ENCODE measurements around the gene TAF15.

The TAF15 gene

GRCh38 chr17:35875072-35875799, 66.0 kb downstream of the TAF15 start:
- no peak for DNase-seq

GRCh38 chr17:35875800-35876139, 66.5 kb downstream of the TAF15 start:
- DNase-seq = no peak

- DNase-seq = no peak
Observed at GRCh38 chr17:35876534-35876933, 67.2 kb downstream of the TAF15 start.

- no peak for DNase-seq
Observed at GRCh38 chr17:35877345-35878029, 68.2 kb downstream of the TAF15 start.

- DNase-seq = no peak
Observed at GRCh38 chr17:35878361-35878760, 69.1 kb downstream of the TAF15 start.

- DNase-seq = no peak
Observed at GRCh38 chr17:35879773-35880654, 70.7 kb downstream of the TAF15 start, which contains the start of gene CCL5. TSS of gene CCL5 (minus strand) at chr17:35880360.

- DNase-seq = no peak
Observed at GRCh38 chr17:35889241-35889640, 80.0 kb downstream of the TAF15 start.

- no peak for DNase-seq
Observed at GRCh38 chr17:35889818-35890773, 80.8 kb downstream of the TAF15 start.

- DNase-seq = no peak
Observed at GRCh38 chr17:35890774-35891155, 81.5 kb downstream of the TAF15 start.

- no peak for DNase-seq
Observed at GRCh38 chr17:35891269-35891668, 82.0 kb downstream of the TAF15 start.

- no peak for DNase-seq
Observed at GRCh38 chr17:35892091-35893035, 83.1 kb downstream of the TAF15 start.

GRCh38 chr17:35893751-35894150, 84.5 kb downstream of the TAF15 start:
- no peak for DNase-seq

GRCh38 chr17:35894206-35894605, 84.9 kb downstream of the TAF15 start:
- no peak for DNase-seq

- no peak for DNase-seq
Observed at GRCh38 chr17:35895636-35896587, 86.6 kb downstream of the TAF15 start.

All from SIG-M5 (cell line).